HepG2 (cell line): Measurements from ENCODE around the gene DDX31. TPM values are rescaled to one million over a fixed set of nuclear protein-coding genes. Genes with fewer than 3 reads are reported as not detected.

Experiments
- CREM ChIP-seq, 2 experiments: sonication (generic) in 1 of 2; formaldehyde crosslinking in 1 of 2; IDR thresholded peaks; 2 replicates each; pipeline versions ENCODE4 v1.4.0 to v1.6.1; 2016 to 2020; ENCODE audit warnings: antibody characterized with exemption in 1 of 2, mild to moderate bottlenecking in 1 of 2, missing genetic modification reagents in 1 of 2
- DR1 ChIP-seq: sonication (generic); formaldehyde crosslinking; IDR thresholded peaks from 2 replicates; pipeline ENCODE4 v1.8.0; 2021; ENCODE audit warnings: mild to moderate bottlenecking, missing genetic modification reagents, inconsistent platforms
- HNF1B ChIP-seq: sonication (generic); formaldehyde crosslinking; IDR thresholded peaks from 2 replicates; pipeline ENCODE4 v1.5.1; 2020; ENCODE audit warnings: mild to moderate bottlenecking, moderate library complexity, missing genetic modification reagents
- JDP2 ChIP-seq: sonication (generic); formaldehyde crosslinking; IDR thresholded peaks from 2 replicates; pipeline ENCODE4 v1.8.1; 2022; ENCODE audit warnings: missing genetic modification reagents, borderline replicate concordance
- MLXIP ChIP-seq: sonication (generic); formaldehyde crosslinking; IDR thresholded peaks from 2 replicates; pipeline ENCODE4 v1.9.0; 2021; ENCODE audit warnings: missing genetic modification reagents, borderline replicate concordance
- ONECUT2 ChIP-seq: sonication (generic); formaldehyde crosslinking; IDR thresholded peaks from 2 replicates; pipeline ENCODE4 v1.4.0; 2020; ENCODE audit warnings: missing genetic modification reagents
- SNRNP70 ChIP-seq: fragments of 200-400 bp; formaldehyde crosslinking; IDR thresholded peaks from 2 replicates; pipeline ENCODE4 v1.6.1; 2017; ENCODE audit warnings: mild to moderate bottlenecking, low read depth, low read length, moderate library complexity
- ZNF276 ChIP-seq: sonication (generic); formaldehyde crosslinking; IDR thresholded peaks from 2 replicates; pipeline ENCODE4 v1.4.0; 2020; ENCODE audit warnings: mild to moderate bottlenecking, low read depth, missing genetic modification reagents
- ZNF672 ChIP-seq: sonication (generic); formaldehyde crosslinking; IDR thresholded peaks from 2 replicates; pipeline ENCODE4 v1.8.1; 2022; ENCODE audit warnings: missing genetic modification reagents
- polyA plus RNA-seq, 8 experiments: library from polyadenylated mRNA; depleted of rRNA in 3 of 8; stranded (reverse) in 7 of 8; unstranded in 1 of 8; fragments of >200 nt; fragmentation: Illumina TruSeq in 4 of 8; extraction: Trizol in 4 of 8; gene quantifications; 2 replicates each; pipeline versions ENCODE4 v1.2.1 to v1.2.3, GENCODE V29; 2011 to 2016; ENCODE audit warnings: low read depth in 4 of 8, missing spikeins in 1 of 8, mixed read lengths in 1 of 8; ENCODE audit not compliant: insufficient read depth in 1 of 8
- total RNA-seq, 5 experiments: library from RNA; depleted of rRNA; stranded (reverse); fragments of >200 nt; fragmentation: Illumina TruSeq; extraction: Trizol; gene quantifications; 2 replicates each; pipeline ENCODE4 v1.2.3, GENCODE V29; 2016; ENCODE audit warnings: low read depth in 1 of 5

DDX31 gene
- total and polyA plus RNA-seq, 2 of the 13 experiments (the other 11 are each of a cell fraction or from before 2014, with no cell fraction given), result 11.4 to 16.3 TPM

GRCh38 chr9:132597073-132597775 lies 72.6 kb downstream of the DDX31 start (continued):
- TF ChIP-seq MLXIP (CRISPR knock-in tag) (no peak), JDP2 (CRISPR knock-in tag) (no peak), ONECUT2 (CRISPR knock-in tag) (no peak), DR1 (CRISPR knock-in tag) (no peak), SNRNP70 (no peak), HNF1B (CRISPR knock-in tag) (no peak), ZNF276 (CRISPR knock-in tag) (no peak), CREM (IDR thresholded peaks at IDR 0.05) (no peak), CREM (CRISPR knock-in tag; IDR thresholded peaks at IDR 0.05) (no peak), ZNF672 (CRISPR knock-in tag) (no peak)
